PFSK-1 (cell line): ENCODE measurements around the gene YDJC.

ENCODE experiments used
- FOXP2 ChIP-seq: optimal IDR thresholded peaks from 2 replicates; pipeline ENCODE3; 2011; ENCODE audit warnings: borderline replicate concordance, control low read depth, inconsistent platforms; ENCODE audit not compliant: insufficient read depth; ENCODE audit errors: extremely low read length, extremely low read depth
- POLR2AphosphoS5 ChIP-seq: IDR thresholded peaks from 2 replicates; pipeline ENCODE4 v1.6.1; 2012; ENCODE audit warnings: low read depth, mild to moderate bottlenecking, control low read depth, low read length, moderate library complexity
- SIN3A ChIP-seq: IDR thresholded peaks from 2 replicates; pipeline ENCODE4 v1.6.1; 2012; ENCODE audit warnings: mild to moderate bottlenecking, low read length, moderate library complexity, borderline replicate concordance; ENCODE audit not compliant: insufficient read depth
- TAF1 ChIP-seq: IDR thresholded peaks from 2 replicates; pipeline ENCODE4 v1.6.1; 2012; ENCODE audit warnings: low read length, control low read depth, borderline replicate concordance; ENCODE audit not compliant: insufficient read depth
- TF ChIP-seq, protein P1 (sequence below), 2 experiments: IDR thresholded peaks; 2 replicates each; pipeline versions ENCODE4 v1.6.1 to v1.8.0; 2011 to 2012; ENCODE audit warnings: low read depth in 2 of 2, low read length in 2 of 2, control low read depth in 1 of 2, inconsistent platforms in 1 of 2, mild to moderate bottlenecking in 1 of 2, moderate library complexity in 1 of 2; ENCODE audit not compliant: insufficient read depth in 1 of 2

The YDJC gene

DNA sequence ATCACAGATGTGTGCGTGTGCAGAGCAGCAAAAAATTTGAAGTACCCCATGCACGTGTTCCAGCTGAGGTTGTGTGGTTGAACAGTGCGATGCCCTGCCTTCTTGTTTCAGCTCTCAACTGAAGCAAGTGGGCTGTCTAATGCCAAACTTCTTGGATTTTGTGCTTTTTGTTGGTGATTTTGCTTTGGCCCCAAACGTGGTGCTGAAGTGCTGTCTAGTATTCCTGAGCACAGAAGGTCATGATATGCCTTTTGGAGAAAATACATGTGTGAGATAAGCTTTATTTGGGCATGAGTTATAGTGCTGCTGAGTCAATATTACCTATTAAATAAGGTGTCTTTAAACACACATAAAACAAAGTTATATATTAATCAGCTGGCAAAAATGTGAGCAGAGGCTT, 14.1 kb downstream of the YDJC start:
- TF ChIP-seq POLR2AphosphoS5 (no peak), SIN3A (no peak), TAF1 (no peak), FOXP2 (no peak)
- TF ChIP-seq, protein P1, sequence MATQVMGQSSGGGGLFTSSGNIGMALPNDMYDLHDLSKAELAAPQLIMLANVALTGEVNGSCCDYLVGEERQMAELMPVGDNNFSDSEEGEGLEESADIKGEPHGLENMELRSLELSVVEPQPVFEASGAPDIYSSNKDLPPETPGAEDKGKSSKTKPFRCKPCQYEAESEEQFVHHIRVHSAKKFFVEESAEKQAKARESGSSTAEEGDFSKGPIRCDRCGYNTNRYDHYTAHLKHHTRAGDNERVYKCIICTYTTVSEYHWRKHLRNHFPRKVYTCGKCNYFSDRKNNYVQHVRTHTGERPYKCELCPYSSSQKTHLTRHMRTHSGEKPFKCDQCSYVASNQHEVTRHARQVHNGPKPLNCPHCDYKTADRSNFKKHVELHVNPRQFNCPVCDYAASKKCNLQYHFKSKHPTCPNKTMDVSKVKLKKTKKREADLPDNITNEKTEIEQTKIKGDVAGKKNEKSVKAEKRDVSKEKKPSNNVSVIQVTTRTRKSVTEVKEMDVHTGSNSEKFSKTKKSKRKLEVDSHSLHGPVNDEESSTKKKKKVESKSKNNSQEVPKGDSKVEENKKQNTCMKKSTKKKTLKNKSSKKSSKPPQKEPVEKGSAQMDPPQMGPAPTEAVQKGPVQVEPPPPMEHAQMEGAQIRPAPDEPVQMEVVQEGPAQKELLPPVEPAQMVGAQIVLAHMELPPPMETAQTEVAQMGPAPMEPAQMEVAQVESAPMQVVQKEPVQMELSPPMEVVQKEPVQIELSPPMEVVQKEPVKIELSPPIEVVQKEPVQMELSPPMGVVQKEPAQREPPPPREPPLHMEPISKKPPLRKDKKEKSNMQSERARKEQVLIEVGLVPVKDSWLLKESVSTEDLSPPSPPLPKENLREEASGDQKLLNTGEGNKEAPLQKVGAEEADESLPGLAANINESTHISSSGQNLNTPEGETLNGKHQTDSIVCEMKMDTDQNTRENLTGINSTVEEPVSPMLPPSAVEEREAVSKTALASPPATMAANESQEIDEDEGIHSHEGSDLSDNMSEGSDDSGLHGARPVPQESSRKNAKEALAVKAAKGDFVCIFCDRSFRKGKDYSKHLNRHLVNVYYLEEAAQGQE (IDR thresholded peaks at IDR 0.05; ENCODE audit: insufficient read depth in 1 of 2, low read depth in 2 of 2, low read length in 2 of 2), result no peak

DNA sequence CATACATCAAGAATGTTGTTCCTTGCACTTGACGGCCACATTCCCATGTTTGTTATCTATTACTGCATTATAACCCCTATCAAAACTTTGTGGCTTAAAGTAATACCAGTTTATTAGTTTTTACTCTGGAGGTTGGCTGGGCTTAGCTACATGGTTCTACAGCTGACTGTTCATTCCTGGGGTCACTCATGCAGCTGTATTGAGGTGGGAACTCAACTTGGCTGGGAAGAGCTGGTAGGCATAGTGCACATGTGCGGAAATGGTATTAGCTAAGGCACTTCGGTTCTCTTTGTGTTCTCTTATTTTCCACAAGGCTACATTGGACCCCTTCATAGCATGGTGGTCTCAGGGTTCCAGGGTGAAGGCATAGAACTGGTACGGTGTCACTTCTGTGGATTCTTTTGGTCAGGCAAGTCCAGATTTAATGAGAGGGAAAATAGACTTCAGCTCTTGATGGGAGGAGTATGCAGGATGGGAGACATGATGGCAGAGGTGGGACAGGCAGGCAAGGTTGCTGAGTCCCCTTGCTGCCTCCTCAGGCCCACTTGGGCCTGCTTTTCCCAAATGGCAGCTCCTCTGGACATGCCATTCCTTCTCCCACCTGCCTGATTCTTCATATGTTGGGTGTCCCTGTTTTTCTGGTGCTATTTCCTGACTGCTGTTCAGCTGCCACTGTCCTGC, 16.1 kb downstream of the YDJC start:
- TF ChIP-seq POLR2AphosphoS5 (no peak), SIN3A (no peak), FOXP2 (no peak), TAF1 (no peak)
- TF ChIP-seq, protein P1 (IDR thresholded peaks at IDR 0.05; ENCODE audit: insufficient read depth in 1 of 2, low read depth in 2 of 2, low read length in 2 of 2), result no peak

GRCh38 chr22:21612858-21613257, 17.0 kb downstream of the YDJC start:
- TF ChIP-seq POLR2AphosphoS5, result no peak
- no peak for TF ChIP-seq FOXP2

- TF ChIP-seq TAF1 (no peak), POLR2AphosphoS5 (no peak), FOXP2 (no peak), SIN3A (no peak)
- TF ChIP-seq, protein P1 (IDR thresholded peaks at IDR 0.05; ENCODE audit: insufficient read depth in 1 of 2, low read depth in 2 of 2, low read length in 2 of 2), result no peak
Measured at GRCh38 chr22:21611210-21611977, 18.4 kb downstream of the YDJC start.

- TF ChIP-seq TAF1 (no peak), SIN3A (no peak), POLR2AphosphoS5 (no peak), FOXP2 (no peak)
- TF ChIP-seq, protein P1 (IDR thresholded peaks at IDR 0.05; ENCODE audit: insufficient read depth in 1 of 2, low read depth in 2 of 2, low read length in 2 of 2), result no peak
Measured at GRCh38 chr22:21606775-21607174, 23.0 kb downstream of the YDJC start.
